IMR-90 (cell line): ENCODE data around the gene SLC6A2. TPM values are rescaled to one million over a fixed set of nuclear protein-coding genes. Genes with fewer than 3 reads are reported as not detected.

ENCODE experiments used
- ATAC-seq: fragments of 200-7000 bp; cut with Tn5 transposase; 2 replicates; pipeline ENCODE4 v1.9.1; 2020; ENCODE audit warnings: low read depth, mild to moderate bottlenecking, moderate library complexity
- BruUV-seq: library from RNA; stranded (reverse); fragments of 400-500 nt; replicated peaks from 2 replicates; lab custom pipeline; 2021; lab: Mats Ljungman, UMichigan
- CTCF ChIA-PET: fragments of 300-600 bp; formaldehyde crosslinking; extraction: SDS; loops from one replicate; lab custom pipeline; 2021; ENCODE audit warnings: antibody characterized with exemption; lab: Yijun Ruan, JAX
- POLR2A ChIA-PET: fragments of 300-600 bp; sonication (Branson Sonifier 250); formaldehyde crosslinking; loops from one replicate; lab custom pipeline; 2022; ENCODE audit warnings: antibody characterized with exemption; ENCODE audit not compliant: unreplicated experiment; lab: Charles Lee
- DNase-seq: peaks from one replicate; pipeline ENCODE4 v3.0.0; 2013
- H2AFZ ChIP-seq: replicated peaks from 2 replicates; pipeline ENCODE3; 2013; ENCODE audit warnings: low read length, mild to moderate bottlenecking; ENCODE audit not compliant: poor library complexity
- H2AK5ac ChIP-seq: 2 replicates; pipeline ENCODE4 v1.6.1; 2013; ENCODE audit warnings: low read depth, low read length, inconsistent platforms
- H2AK9ac ChIP-seq: replicated peaks from 2 replicates; pipeline ENCODE3; 2013; ENCODE audit warnings: mild to moderate bottlenecking, low read depth, low read length, moderate library complexity; ENCODE audit not compliant: poor library complexity
- H2BK120ac ChIP-seq: 2 replicates; pipeline ENCODE4 v1.6.1; 2013; ENCODE audit warnings: low read depth, low read length, inconsistent platforms
- H2BK15ac ChIP-seq: 3 replicates; pipeline ENCODE4 v1.6.1; 2013; ENCODE audit warnings: low read depth, low read length, inconsistent platforms
- H2BK20ac ChIP-seq: 2 replicates; pipeline ENCODE4 v1.6.1; 2013; ENCODE audit warnings: low read depth, mild to moderate bottlenecking, inconsistent platforms, low read length, moderate library complexity
- H2BK5ac ChIP-seq: 2 replicates; pipeline ENCODE4 v1.6.1; 2013; ENCODE audit warnings: mild to moderate bottlenecking, low read depth, low read length, inconsistent platforms; ENCODE audit not compliant: poor library complexity, severe bottlenecking
- H3K14ac ChIP-seq: replicated peaks from 2 replicates; pipeline ENCODE4 v1.6.1; 2013; ENCODE audit warnings: low read depth, low read length, inconsistent platforms
- H3K18ac ChIP-seq: 2 replicates; pipeline ENCODE4 v1.6.1; 2013; ENCODE audit warnings: low read depth, low read length, control low read depth
- H3K23ac ChIP-seq: 2 replicates; pipeline ENCODE4 v1.6.1; 2013; ENCODE audit warnings: low read depth, low read length, inconsistent platforms
- H3K27ac ChIP-seq: 2 replicates; pipeline ENCODE4 v1.5.1; 2013; ENCODE audit warnings: mild to moderate bottlenecking, control low read depth, low read length; ENCODE audit not compliant: insufficient read depth
- H3K27me3 ChIP-seq: 2 replicates; pipeline ENCODE4 v1.6.1; 2013; ENCODE audit warnings: low read length; ENCODE audit not compliant: control insufficient read depth, insufficient read depth
- H3K36me3 ChIP-seq: 2 replicates; pipeline ENCODE4 v1.6.1; 2013; ENCODE audit warnings: low read length, mixed read lengths; ENCODE audit not compliant: control insufficient read depth, insufficient read depth
- H3K4ac ChIP-seq: 2 replicates; pipeline ENCODE4 v1.6.1; 2013; ENCODE audit warnings: low read depth, low read length, inconsistent platforms
- H3K4me1 ChIP-seq: 2 replicates; pipeline ENCODE4 v1.6.1; 2013; ENCODE audit warnings: low read length, mixed read lengths; ENCODE audit not compliant: control insufficient read depth, insufficient read depth
- H3K4me2 ChIP-seq: 2 replicates; pipeline ENCODE4 v1.6.1; 2013; ENCODE audit warnings: low read depth, mild to moderate bottlenecking, control low read depth, low read length, moderate library complexity
- H3K4me3 ChIP-seq: 2 replicates; pipeline ENCODE4 v1.5.1; 2013; ENCODE audit warnings: low read depth, mild to moderate bottlenecking, control low read depth, low read length, moderate library complexity; ENCODE audit not compliant: insufficient read depth
- H3K56ac ChIP-seq: 2 replicates; pipeline ENCODE4 v1.6.1; 2013; ENCODE audit warnings: low read length, inconsistent platforms; ENCODE audit not compliant: insufficient read depth; ENCODE audit errors: extremely low read depth
- H3K79me1 ChIP-seq, 2 experiments: 2 replicates each; pipeline ENCODE4 v1.6.1; 2013; ENCODE audit warnings: low read length in 2 of 2, inconsistent platforms in 1 of 2, low read depth in 1 of 2
- H3K9ac ChIP-seq: 2 replicates; pipeline ENCODE4 v1.6.1; 2013; ENCODE audit warnings: low read depth, low read length, control low read depth
- H3K9me1 ChIP-seq: 2 replicates; pipeline ENCODE4 v1.6.1; 2013; ENCODE audit warnings: low read length, inconsistent platforms; ENCODE audit not compliant: insufficient read depth
- H3K9me3 ChIP-seq: 2 replicates; pipeline ENCODE4 v1.6.1; 2013; ENCODE audit warnings: low read length; ENCODE audit not compliant: control insufficient read depth, insufficient read depth
- H4K20me1 ChIP-seq: 2 replicates; pipeline ENCODE4 v1.6.1; 2013; ENCODE audit warnings: low read length, inconsistent platforms; ENCODE audit not compliant: insufficient read depth
- H4K5ac ChIP-seq: 2 replicates; pipeline ENCODE4 v1.6.1; 2013; ENCODE audit warnings: mild to moderate bottlenecking, low read depth, low read length, control low read depth
- H4K8ac ChIP-seq, 2 experiments: 2 replicates each; pipeline ENCODE4 v1.6.1; 2013; ENCODE audit warnings: low read depth in 2 of 2, low read length in 2 of 2, control low read depth in 1 of 2, inconsistent platforms in 1 of 2
- H4K91ac ChIP-seq: 2 replicates; pipeline ENCODE4 v1.6.1; 2013; ENCODE audit warnings: low read depth, low read length, inconsistent platforms; ENCODE audit not compliant: insufficient read depth
- BHLHE40 ChIP-seq: fragments of 150-350 bp; IDR thresholded peaks from 2 replicates; pipeline ENCODE4 v1.6.1; 2016; ENCODE audit warnings: mild to moderate bottlenecking, low read depth, low read length
- CEBPB ChIP-seq: IDR thresholded peaks from 2 replicates; pipeline ENCODE4 v1.6.1; 2012; ENCODE audit warnings: low read depth, low read length, improper control_type of control experiment
- CHD1 ChIP-seq: IDR thresholded peaks from 2 replicates; pipeline ENCODE4 v1.6.1; 2012; ENCODE audit warnings: low read depth, low read length, improper control_type of control experiment
- CTCF ChIP-seq: conservative IDR thresholded peaks from 2 replicates; pipeline ENCODE4 v1.5.1; 2012; ENCODE audit warnings: mild to moderate bottlenecking, low read depth, low read length, improper control_type of control experiment
- ELK1 ChIP-seq: fragments of 150-350 bp; IDR thresholded peaks from 2 replicates; pipeline ENCODE4 v1.6.1; 2016; ENCODE audit warnings: low read depth, mild to moderate bottlenecking, low read length, moderate library complexity, borderline replicate concordance
- FOS ChIP-seq: fragments of 150-350 bp; IDR thresholded peaks from 2 replicates; pipeline ENCODE4 v1.6.1; 2016; ENCODE audit warnings: low read depth, low read length
- MAZ ChIP-seq: IDR thresholded peaks from 2 replicates; pipeline ENCODE4 v1.6.1; 2012; ENCODE audit warnings: low read depth, mild to moderate bottlenecking, low read length, improper control_type of control experiment, moderate library complexity, borderline replicate concordance
- MXI1 ChIP-seq: IDR thresholded peaks from 2 replicates; pipeline ENCODE4 v1.6.1; 2012; ENCODE audit warnings: low read depth, mild to moderate bottlenecking, low read length, moderate library complexity, borderline replicate concordance
- NFE2L2 ChIP-seq: fragments of 150-350 bp; IDR thresholded peaks from 2 replicates; pipeline ENCODE4 v1.6.1; 2016; ENCODE audit warnings: low read depth, mild to moderate bottlenecking, low read length
- POLR2A ChIP-seq: IDR thresholded peaks from 2 replicates; pipeline ENCODE4 v1.6.1; 2012; ENCODE audit warnings: mild to moderate bottlenecking, low read depth, low read length
- RAD21 ChIP-seq: IDR thresholded peaks from 2 replicates; pipeline ENCODE4 v1.6.1; 2012; ENCODE audit warnings: low read length, improper control_type of control experiment
- RCOR1 ChIP-seq: IDR thresholded peaks from 2 replicates; pipeline ENCODE4 v1.6.1; 2012; ENCODE audit warnings: mild to moderate bottlenecking, low read length, improper control_type of control experiment; ENCODE audit not compliant: insufficient replicate concordance
- RFX5 ChIP-seq: IDR thresholded peaks from 2 replicates; pipeline ENCODE4 v1.8.0; 2012; ENCODE audit warnings: low read depth, mild to moderate bottlenecking, low read length, moderate library complexity
- SMC3 ChIP-seq: fragments of 150-350 bp; IDR thresholded peaks from 2 replicates; pipeline ENCODE4 v1.6.1; 2016; ENCODE audit warnings: low read depth, mild to moderate bottlenecking, antibody characterized with exemption, low read length, moderate library complexity
- USF2 ChIP-seq: fragments of 150-350 bp; IDR thresholded peaks from 2 replicates; pipeline ENCODE4 v1.6.1; 2017; ENCODE audit warnings: mild to moderate bottlenecking, antibody characterized with exemption, low read length, low read depth
- WGBS, 2 experiments: methylation state at CpG; one replicate each; pipeline versions ENCODE4 v1.1.5 to v1.1.7; 2013; ENCODE audit warnings: missing lambda C conversion rate in 2 of 2; ENCODE audit not compliant: insufficient read length in 1 of 2; ENCODE audit errors: extremely low coverage in 2 of 2; 5-methylcytosine and 5-hydroxymethylcytosine counted together
- dilution Hi-C: fragments of 300-500 bp; cut with HindIII; formaldehyde crosslinking; loops from one replicate; pipeline ENCODE4 v1.14.3; 2018; ENCODE audit warnings: low sequenced_read_pairs; ENCODE audit not compliant: unreplicated experiment
- in situ Hi-C: fragments of 300-500 bp; cut with MboI; formaldehyde crosslinking; loops from 3 replicates; pipeline ENCODE4 v1.14.3; 2019; ENCODE audit warnings: low sequenced_read_pairs, inconsistent platforms, mixed read lengths
- intact Hi-C: fragments of 100-400 bp; cut with micrococcal nuclease; formaldehyde crosslinking; loops from 2 replicates; pipeline ENCODE4 v1.10.0; 2022
- polyA plus RNA-seq, 3 experiments: library from polyadenylated mRNA; depleted of rRNA; stranded (reverse); fragments of >200 nt; gene quantifications; 2 replicates each; pipeline ENCODE4 v1.2.3, GENCODE V29; 2012; ENCODE audit warnings: low replicate concordance in 1 of 3
- total RNA-seq: library from RNA; depleted of rRNA; stranded (reverse); fragments of >200 nt; gene quantifications from 2 replicates; pipeline ENCODE4 v1.2.3, GENCODE V29; 2012

The SLC6A2 gene
- total and polyA plus RNA-seq, 2 of the 4 experiments (the other 2 are of a cell fraction) = not detected

- CTCF ChIA-PET = no interaction called here
- TF ChIP-seq SMC3 (no peak), CHD1 (no peak), RFX5 (no peak), RAD21 (no peak), NFE2L2 (no peak), MXI1 (no peak), RCOR1 (no peak), CEBPB (no peak), FOS (no peak), CTCF (no peak), USF2 (no peak), BHLHE40 (no peak), ELK1 (no peak), POLR2A (no peak), MAZ (no peak)
Observed at GRCh38 chr16:55746081-55746480, 90.3 kb downstream of the SLC6A2 start.

More at GRCh38 chr16:55746081-55746480, 90.3 kb downstream of the SLC6A2 start:
- Histone ChIP-seq H4K5ac (no peak overlapping the region), H3K4ac (no peak overlapping the region), H3K4me1 (no peaks in the 10 kb centered on the region), H2AK5ac (no peak overlapping the region), H4K91ac (no peak overlapping the region), H3K18ac (no peak overlapping the region), H2BK15ac (no peak overlapping the region), H3K79me1 (no peaks in the 10 kb centered on the region), H2AFZ (no peak overlapping the region), H2BK5ac (no peak overlapping the region), H4K8ac (no peak overlapping the region), H3K9me3 (no peaks in the 10 kb centered on the region), H3K4me2 (no peak overlapping the region), H3K23ac (no peak overlapping the region), H3K4me3 (no peak overlapping the region), H3K14ac (no peak overlapping the region), H3K56ac (no peak overlapping the region), H3K36me3 (no peaks in the 10 kb centered on the region), H3K9me1 (no peaks in the 10 kb centered on the region), H3K27ac (no peak overlapping the region), H3K9ac (no peak overlapping the region), H2BK20ac (no peak overlapping the region), H3K27me3 (no peaks in the 10 kb centered on the region), H4K20me1 (no peaks in the 10 kb centered on the region), H2AK9ac (no peak overlapping the region), H2BK120ac (no peak overlapping the region)
- POLR2A ChIA-PET = no interaction called here
- WGBS, 2 experiments = 40% methylated on average over 1 of the region's 4 CpGs; no CpG with 5 or more reads in 1 of the 2 experiments
- DNase-seq = no peak
- intact Hi-C loops = no loop called here
- in situ Hi-C loops = no loop called here
- BruUV-seq = no TSS peak
- ATAC-seq = no peak
- dilution Hi-C loops = no loop called here
